HG03135 (cell line): Measurements from ENCODE around the gene CHD9NB.
"Not testable (repeated sequence)": the region's sequence is repeated elsewhere in the genome, so short reads cannot be mapped to it uniquely, and the experiment has no call there.

Experiments used
- ATAC-seq: cut with Tn5 transposase; IDR thresholded peaks from one replicate; pipeline ENCODE4 v1.9.1; 2021; ENCODE audit warnings: mild to moderate bottlenecking, moderate library complexity; ENCODE audit not compliant: unreplicated experiment

The CHD9NB gene

DNA sequence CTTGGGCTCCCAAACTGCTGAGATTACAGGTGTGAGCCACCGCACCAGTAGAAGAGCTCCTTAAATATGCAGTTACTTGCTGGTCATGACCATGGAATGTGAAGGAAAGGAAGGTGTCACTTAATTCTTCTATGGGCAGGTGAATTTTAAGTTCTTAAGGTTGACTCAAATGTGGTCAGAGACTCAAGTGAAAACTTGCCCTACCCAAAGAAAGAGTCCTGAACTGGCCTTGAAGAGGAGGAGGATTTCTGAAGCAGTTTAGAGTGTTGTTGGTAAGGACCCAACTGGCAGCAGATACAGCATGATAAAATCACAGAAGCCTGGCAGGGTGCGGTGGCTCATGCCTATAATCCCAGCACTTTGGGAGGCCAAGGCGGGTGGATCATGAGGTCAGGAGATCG lies 31.4 kb upstream of the CHD9NB start:
- ATAC-seq, result no peak

DNA sequence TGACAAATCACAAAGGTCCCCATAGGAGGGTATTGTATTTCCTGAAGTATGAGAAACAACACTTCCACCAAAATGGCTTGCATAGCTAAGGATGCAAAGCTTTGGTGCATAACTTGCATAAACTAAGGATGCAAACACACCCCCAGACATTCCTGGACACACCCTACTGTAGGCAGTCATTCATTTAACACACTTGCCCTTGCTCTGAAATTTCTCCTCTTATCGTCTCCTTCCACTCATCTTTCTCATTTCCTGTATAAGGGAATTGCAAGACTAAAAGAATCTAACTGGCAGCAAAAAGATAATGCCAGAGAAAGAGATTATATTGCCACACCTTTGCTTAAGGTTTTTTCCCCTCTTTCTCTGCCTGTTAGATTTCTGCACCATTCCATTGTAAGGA lies 30.4 kb upstream of the CHD9NB start:
- ATAC-seq, result no peak

DNA sequence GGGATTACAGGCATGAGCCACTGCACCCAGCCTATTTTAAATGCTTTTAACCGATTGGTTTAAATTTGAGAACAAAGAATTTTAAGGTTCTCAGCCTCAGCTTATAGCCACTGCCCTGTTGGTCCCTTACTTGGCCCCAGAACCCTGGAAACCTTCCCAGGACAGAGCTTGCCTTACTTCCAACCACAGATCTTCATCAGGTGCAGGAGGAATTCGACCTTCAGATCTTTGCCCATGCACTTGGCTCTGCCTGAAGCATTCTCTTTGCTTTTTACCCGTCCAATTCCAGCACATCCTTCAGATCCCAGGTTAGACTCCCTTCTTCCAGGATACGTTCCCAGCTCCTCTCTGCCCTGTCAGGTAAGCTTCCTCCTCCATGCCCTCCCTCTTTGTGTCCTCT lies 29.8 kb upstream of the CHD9NB start:
- ATAC-seq, result no peak

DNA sequence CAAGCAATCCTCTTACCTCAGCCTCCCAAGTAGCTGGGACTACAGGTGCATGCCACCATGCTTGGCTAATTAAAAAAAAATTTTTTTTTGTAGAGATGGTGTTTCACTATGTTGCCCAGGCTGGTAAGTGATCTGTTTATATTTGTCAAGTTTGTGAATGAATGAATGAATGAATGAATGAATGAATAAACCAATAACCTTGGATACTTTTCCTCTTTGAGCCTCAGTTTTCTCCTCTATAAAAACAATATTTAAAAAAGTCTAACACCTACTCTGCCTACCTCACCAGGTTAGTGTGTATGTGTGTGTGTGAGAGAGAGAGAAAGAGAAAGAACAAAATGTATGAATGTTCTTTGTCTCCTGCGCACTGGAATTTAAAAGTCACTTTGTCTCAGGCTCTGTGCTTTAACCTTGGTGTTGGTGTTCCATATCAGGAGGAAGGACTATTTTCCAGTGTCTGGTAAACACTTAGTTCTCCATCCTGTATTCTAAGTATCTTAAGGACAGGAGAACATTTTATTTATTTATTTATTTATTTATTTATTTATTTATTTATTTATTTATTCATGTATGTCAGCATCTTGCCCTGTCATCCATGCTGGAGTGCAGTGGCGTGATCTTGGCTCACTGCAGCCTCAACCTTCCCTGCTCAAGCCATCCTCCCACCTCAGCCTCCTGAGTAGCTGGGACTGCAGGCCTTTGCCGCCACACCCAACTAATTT lies 29.1 kb upstream of the CHD9NB start:
- no peak for ATAC-seq

DNA sequence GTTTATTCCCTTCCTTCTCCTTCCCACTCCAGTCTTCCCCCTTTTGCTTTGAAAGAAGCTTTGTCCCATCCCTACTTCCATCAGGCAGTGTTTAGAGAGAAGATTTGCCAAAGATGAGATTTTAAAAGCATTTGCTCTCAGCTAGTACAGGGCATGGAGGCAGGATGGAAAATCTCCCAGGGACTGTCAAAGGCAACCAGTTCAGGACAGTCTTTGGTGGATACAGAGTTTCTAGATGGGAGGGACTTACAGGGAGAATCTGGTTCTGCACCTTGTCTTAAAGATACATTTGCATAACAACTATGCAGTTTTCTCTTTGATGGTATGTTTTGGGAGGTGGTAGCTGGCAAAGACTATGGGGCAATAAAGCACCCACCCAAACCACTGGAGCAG lies 28.3 kb upstream of the CHD9NB start:
- ATAC-seq, result no peak

DNA sequence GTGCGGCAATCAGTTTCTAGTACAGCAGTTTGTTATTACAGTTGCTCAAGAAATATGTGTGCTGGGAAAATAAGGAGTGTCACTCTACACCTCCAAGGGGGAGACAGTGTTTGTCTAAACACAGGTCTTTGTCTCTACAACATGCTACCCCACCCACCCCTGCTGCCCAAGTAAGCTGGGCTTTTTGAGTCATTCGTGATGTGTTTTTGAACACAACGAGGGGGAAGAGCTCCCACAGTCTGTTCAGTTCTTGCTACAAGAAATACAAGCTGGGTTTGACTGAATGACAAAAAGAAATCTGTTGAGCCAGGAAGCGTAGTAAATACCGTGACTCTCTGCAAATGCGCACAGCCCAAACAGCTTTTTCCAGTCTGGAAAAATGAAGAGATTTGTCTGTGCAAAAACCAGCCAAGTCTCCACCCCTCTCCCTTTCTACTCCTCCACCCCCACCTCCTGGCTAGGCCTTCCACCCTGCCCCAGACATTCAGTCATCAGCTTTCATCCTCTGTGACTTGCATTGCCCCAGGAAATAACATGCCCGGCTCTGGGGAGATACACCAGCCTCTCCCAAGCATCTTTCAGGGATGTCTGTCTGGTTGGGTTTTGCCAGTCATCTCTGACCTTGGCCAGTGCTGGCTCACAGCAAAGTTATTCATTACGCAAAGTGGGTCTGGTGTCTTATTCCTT lies 27.8 kb upstream of the CHD9NB start:
- ATAC-seq, result no peak

DNA sequence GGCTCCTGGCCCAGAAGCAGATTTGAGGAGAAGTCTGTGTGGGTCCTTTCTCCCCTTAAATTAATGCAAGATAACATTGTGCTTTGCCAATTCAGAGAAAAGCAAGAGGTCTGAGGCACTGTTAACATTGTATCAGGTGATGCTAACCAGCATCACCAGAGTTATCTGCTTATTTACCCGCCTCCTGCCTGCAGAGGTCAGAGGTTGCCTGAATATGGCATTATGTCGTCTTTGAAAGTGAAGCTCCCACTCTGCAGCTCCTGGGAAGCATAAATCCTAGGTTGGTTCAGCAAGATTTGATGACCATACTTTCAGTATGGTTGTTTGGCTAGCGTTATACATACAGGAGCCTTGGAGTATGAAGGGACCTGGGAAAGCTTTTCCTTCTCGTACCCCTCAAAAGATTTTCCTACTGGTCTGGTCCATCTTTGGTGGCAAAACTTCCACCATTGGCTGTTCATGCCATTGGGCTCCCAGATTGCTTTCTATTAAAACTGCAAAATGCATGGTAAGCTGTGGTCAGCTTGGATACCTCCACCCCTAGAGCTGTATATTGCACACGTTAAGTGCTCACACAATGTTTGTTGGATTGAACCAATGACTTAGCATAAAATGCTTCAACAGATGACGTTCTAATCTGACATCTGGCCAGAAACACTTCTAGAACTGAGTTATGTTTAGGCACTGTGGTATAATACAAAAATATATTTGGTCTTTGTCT lies 26.2 kb upstream of the CHD9NB start:
- ATAC-seq, result no peak

DNA sequence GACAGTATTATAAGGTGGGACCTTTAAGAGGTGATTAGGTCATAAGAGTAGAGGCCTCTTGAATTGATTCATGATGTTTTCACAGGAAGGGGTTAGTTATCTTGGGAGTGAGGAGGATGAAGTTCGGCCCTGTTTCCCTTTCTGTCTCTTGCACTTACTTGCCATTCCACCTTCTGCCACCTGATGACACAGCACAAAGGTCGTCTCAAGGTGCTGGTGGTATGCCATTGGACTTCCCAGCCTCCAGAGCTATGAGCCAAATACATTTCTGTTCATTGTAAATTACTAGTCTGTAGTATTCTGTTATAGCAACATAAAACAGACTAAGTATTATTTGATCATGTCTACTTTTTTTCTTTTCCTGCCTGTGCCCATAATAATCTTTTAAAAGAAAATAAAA lies 25.6 kb upstream of the CHD9NB start:
- ATAC-seq, result no peak

DNA sequence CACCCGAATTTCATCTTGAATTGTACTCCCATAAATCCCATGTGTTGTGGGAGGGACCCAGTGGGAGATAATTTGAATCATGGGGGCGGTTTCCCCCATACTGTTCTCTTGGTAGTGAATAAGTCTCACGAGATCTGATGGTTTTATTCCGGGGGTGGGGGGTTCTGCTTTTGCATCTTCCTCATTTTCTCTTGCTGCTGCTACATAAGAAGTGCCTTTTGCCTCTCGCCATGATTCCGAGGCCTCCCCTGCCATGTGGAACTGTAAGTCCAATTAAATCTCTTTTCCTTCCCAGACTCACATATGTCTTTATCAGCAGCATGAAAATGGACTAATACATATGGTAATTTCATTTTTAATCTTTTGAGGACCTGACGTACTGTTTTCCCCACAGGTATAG lies 22.8 kb upstream of the CHD9NB start:
- ATAC-seq, result not testable (repeated sequence)

DNA sequence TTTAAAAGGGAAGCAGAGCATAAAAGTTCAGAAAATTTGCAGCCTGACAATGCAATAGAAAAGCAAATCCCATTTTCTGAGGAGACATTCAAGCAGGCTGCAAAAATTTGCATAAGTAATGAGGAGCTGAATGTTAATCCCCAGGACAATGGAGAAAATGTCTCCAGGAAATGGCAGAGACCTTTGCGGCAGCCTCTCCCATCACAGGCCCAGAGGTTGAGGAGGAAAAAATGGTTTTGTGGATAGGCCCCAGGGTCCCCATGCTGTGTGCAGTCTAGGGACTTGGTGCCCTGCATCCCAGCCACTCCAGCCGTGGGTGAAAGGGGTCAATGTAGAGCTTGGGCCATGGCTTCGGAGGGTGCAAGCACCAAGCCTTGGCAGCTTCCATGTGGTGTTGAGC lies 21.6 kb upstream of the CHD9NB start:
- not testable (repeated sequence) for ATAC-seq

DNA sequence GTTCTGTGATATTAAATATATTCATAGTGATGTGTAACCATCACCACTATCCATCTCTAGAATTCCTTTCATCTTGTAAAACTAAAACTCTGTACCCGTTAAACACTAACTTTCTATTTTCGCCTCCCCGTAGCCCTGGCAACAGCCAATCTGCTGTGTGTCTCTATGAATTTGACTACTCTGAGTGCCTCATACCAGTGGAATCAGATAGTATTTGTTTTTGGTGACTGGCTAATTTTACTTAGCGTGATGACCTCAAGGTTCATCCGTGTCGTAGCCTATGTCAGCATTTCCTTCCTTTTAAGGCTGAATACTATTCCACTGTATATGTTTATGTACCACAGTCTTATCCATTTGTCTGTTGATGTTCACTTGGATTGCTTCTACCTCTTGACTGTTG lies 20.3 kb upstream of the CHD9NB start:
- no peak for ATAC-seq

DNA sequence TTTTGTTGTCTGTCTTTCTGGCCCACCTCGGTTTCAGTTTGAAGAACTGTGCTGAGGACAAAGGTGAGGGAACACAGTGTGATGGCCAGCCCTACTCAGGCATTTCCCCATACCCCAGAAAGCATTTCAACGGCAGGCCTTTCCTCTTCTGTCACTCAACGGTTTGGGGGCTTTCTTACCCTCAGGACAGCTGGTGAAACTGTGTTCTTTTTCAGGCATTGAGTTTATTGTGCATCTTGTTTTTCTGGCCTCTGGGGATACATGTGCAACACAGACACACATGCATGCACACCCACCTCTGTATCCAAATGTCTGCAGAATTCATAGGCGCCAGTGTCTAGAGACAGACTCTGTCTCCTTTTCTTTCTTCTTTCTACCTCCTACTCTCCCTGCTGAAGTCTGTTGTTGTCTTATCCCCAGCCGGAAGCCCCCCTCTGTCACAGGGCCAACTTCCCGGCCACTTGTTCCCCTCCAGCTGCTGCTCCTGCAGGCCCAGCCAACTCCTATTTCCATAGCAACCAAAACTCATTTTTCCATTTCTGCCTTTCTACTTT lies 19.1 kb upstream of the CHD9NB start:
- peak; percentile 51 for ATAC-seq

DNA sequence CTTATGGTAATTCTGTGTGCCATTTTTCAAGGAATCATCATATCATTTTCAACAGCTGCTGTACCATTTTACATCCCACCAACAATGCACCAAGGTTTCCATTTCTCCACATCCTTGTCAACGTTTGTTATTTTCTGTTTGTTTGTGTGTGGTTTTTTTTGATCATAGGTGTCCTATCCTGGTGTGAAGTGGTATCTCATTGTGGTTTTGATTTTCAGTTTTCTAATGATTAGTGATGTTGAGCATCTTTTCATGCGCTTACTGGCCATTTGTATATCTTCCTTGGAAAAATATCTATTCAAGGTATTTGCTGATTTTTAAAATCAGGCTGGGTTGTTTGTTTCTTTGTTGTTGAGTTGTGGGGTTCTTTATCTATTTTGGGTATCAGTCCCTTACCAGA lies 17.1 kb upstream of the CHD9NB start:
- no peak for ATAC-seq

DNA sequence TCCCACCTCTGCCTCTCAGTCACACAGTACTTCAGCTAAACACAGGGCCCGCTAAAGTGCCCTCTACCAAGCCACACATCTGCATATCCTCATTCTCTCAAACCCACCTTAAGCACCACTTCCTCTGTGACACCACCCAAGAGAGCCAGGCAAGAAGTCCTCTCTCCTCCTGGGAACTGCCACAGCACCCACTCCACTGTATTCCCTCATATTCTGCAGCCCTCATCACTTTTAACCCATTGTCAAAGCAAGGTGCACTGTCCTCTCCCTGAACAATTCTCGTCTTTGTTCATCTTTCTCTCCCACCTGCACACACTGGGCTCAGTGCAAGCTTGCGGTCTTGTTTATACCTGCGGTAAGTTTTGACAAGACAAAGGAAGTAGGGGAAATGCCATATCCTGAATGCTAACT lies 15.7 kb upstream of the CHD9NB start:
- ATAC-seq, result peak; percentile 48

DNA sequence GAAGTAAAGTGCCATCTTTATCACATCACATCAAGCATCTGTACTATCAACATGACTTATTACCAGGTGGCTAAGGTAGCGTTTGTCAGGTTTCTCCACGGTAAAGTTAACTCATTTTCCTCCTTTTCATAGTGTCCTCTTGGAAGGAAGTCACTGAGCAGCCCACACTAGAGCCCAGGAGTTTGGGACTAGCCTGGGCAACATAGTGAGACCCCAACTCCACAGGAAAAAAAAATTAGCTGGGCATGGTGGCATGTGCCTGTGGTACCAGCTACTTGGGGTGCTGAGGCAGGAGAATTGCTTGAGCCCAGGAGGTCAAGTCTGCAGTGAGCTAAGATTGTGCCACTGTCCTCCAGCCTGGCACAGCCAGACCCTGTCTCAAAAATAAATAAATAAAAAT lies 15.0 kb upstream of the CHD9NB start:
- ATAC-seq, result no peak

DNA sequence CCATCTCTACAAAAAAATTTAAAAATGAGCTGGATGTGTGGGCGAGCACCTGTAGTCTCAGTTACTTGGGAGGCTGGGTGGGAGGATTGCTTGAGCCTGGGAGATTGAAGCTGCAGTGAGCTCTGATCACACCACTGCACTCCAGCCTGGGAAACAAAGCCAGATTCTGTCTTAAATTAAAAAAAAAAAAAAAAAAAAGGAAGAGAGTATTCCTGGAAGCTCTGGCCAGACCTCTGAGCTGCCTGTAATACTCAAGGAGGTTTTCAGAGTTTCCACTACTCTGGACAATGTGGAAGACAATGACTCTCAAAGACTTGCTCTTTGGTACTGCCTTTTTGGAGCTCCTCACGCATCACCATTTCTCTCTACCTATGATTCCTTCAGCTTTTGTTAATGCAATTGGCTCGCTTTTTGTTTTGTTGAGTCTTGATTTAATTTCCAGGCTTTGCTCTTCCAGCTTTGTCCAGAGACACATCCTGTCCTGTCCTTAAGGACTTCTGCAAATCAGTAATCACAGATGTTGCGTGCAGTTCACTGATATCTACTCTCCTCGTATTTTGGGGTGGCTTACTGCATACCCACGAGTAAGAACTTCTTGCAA lies 12.9 kb upstream of the CHD9NB start:
- ATAC-seq, result no peak

DNA sequence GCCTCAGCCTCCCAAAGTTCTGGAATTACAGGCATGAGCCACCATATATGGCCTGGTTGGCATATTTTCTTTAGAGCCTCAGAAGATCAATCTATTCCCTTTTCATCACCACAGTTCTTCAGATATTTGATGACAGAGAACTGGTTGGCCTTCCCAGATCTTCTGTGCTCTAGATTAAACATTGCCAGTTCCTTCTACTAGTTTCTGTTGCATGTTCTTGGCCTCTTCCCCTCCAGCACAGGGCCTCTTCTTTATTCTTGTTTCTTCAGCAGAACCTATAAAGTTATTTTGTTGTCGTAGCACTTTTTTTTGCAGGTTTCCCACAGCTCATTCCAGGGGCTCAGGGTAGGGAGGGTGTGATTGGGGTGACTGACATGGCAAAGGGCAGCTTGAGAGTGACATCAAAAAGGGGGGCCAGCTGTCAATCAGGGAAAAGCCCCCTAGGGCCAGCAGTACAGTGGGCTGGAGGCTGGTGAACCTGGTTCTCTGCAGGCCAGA lies 11.4 kb upstream of the CHD9NB start:
- no peak for ATAC-seq

DNA sequence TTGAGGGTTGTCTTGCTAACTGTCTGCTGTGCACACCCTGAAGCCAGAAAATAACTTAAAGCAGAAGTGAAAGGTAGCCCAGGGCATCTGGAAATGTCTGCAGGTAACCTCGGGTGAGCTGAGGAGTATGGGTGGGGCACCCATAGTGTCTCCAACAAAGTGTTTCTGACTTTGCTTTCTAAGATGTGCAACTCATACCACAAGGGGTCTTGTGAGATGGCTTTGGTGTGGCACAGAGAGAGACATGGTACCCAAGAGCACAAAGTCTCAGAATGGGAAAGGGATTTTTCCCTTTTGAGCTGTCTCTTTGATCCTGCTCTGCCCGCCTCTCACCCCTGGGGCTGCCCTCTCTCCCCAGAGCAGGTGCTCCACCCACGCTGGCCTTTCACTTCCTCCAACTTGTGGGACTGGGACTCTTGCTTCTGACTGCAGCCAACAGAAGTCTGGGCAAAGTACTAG lies 9.0 kb upstream of the CHD9NB start:
- peak; percentile 88 for ATAC-seq

DNA sequence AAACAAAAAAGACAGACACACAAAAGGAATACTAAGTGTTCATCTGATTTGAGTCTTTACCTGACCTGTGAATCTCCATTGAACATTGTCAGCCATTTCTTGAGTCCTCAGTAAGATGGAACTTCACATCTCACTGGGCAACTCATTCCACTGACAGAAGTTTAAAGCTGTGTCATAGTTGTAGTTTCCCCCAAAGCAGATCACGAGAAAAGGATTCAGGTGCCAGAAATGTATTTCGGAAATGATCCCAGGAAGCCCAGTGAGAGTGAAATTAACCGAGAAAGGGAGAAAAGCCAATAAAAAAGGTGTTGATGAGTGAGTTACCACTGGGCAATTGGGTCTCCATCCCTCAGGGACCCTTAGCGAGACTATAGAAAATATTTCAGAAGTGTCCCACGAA lies 8.6 kb upstream of the CHD9NB start:
- peak; percentile 21 for ATAC-seq

DNA sequence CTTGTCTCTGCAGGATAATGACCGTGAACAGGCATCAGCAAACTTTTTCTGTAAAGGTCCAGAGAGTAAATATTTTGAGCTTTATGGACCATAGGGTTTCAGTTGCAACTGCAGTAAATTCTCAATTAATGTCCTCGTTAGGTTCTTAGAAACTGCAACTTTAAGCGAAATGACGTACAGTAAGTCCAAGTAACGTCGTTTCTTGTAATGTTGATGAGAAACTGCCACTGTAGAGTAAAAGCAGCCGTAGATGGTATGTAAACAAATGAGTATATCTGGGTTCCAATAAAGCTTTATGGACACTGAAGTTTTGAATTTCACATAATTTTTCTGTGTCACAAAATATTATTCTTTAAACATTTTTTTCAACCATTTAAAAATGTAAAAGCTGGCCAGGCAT lies 7.0 kb upstream of the CHD9NB start:
- no peak for ATAC-seq

DNA sequence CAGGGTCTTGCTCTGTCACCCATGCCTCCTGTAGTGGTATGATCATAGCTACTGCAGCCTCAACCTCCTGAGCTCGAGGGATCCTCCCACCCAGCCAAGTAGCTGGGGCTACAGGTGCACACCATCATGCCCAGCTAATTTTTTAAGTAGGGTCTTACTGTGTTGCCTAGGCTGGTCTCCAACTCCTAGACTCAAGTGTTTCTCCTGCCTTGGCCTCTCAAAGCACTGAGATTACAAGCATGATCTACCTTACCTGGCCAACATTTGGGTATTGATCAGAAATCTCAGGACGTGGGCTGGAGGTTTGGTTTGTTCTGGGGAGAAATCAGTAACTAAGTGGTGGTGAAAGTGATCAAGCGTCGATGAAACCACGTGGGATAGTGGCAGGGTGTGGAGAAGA lies 6.2 kb upstream of the CHD9NB start:
- ATAC-seq, result no peak
